NCI-H2196 treated with DMSO at 0.1 percent for 48 hours (cell line): ENCODE data around the gene ZNF121.

Experiments used
- DNase-seq: peaks from one replicate; lab custom pipeline; 2025; ENCODE audit not compliant: unreplicated experiment; lab: John Stamatoyannopoulos, UW

Gene ZNF121

DNA sequence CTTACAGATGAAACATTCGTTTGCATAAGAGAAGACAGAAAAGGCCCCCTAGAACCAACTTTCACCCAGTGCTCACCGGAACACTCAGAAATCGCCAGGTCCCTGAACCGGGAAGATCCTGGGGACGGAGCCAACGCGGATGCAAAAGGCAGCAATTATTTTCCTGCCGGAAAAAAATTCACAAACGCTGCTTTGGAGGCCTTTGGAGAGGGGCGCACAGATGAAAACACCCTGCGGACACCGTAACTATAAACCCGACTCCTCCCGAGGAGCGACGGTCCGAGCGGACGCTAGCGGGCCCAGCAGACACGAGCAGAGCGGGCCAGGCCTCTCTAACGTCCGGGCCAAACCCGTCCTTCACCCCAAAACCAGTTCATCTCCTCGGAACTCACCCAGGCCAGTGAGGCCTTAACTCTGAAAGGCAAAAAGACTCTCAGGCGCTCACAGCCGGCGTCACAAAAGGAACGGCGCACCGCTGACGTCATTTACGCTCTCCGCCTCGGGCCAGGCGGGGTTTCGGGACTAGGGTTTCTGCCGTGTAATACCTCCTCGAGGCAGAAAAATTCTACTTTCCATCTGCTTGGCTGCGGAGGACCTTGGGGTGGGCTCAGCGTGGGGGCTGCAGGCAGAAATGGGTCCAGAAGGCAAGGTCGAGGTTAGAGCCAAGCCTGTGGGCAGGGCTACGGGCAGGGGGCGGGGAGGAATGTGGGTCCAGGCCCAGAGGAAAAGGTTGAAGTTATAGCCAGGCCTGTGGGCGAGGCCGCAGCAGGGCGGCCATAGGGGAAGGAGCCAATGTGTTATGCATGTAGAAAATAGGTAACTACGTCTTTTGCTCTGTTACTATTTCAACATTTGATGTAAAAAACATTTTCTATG is 45.9 kb downstream of the ZNF121 start, which contains the start of gene ZNF426:
TSS of gene ZNF426 (minus strand) at position 463 of the 876 bp plus-strand sequence. CDS start 2,413 bp downstream, outside the sequence.
- peak; percentile 70 for DNase-seq

- no peak for DNase-seq
These were observed 48.4 kb downstream of the ZNF121 start for GRCh38 chr19:9535934-9536333.

GRCh38 chr19:9531933-9532332 is 52.4 kb downstream of the ZNF121 start:
- no peak for DNase-seq

DNA sequence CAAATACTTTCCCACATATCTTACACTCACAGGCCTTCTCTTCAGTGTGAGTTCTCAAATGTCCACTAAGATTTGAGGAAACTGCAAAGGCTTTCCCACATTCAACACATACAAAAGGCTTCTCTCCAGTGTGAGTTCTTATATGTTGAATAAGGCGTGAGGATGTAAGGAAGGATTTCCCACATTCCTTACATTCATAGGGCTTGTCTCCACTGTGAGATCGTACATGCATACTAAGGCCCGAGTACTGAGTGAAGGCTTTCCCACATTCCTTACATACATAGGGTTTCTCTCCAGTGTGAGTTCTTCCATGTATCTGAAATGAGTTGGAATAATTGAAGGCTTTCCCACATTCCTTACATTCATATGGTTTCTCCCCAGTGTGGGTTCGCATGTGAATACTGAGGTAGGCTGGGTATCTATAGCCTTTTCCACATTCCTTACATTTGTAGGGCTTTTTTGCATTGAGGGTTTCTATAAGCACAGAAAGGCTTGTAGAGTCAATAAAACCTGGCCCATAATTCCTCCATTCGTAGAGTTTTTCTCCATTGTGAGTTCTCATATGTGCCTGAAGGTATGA is 55.5 kb downstream of the ZNF121 start:
- no peak for DNase-seq

DNA sequence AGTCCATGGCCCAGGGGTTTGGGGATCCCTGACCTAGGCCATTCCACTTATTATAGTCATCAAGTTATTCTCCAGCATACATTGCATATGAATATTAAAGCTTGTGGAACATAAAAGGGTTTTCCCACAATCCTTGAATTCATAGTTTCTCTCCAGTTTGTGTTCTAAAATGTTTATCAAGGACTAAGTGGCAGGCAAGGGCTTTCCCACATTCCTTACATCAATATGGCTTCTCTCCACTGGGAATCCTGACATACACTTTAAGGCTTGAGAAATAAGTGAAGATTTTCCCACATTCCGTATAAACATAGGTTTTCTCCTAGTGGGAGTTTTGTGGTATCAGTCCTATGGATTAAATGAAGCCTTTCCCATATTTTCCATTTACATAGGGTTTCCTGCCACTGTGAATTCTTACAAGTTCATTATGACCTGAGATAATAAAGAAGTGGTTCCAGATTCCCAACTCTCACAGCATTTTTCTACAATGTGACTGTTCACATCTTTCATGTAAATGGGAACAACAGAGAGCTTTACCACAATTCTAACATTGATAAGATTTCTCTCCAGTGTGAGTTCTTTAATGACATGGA is 60.3 kb downstream of the ZNF121 start:
- no peak for DNase-seq
